IPS DF 19.7 (cell line): ENCODE measurements around the gene AP1G2.

Experiments
- DNase-seq: peaks from one replicate; pipeline ENCODE4 v3.0.0-alpha.2; 2013; ENCODE audit warnings: low read depth, low spot score

The AP1G2 gene

GRCh38 chr14:23557521-23557920 lies 10.1 kb downstream of the AP1G2 start:
- no peak for DNase-seq

- DNase-seq: no peak
These were observed 10.7 kb downstream of the AP1G2 start for GRCh38 chr14:23556700-23557440.

- no peak for DNase-seq
These were observed 11.5 kb downstream of the AP1G2 start, which contains the start of gene THTPA for GRCh38 chr14:23555882-23556699. TSS of gene THTPA (plus strand) at chr14:23556271. CDS start at chr14:23556758, 487 bp downstream.

GRCh38 chr14:23555533-23555881 lies 12.1 kb downstream of the AP1G2 start:
- no peak for DNase-seq

- no peak for DNase-seq
These were observed 16.1 kb downstream of the AP1G2 start, which contains the start of gene ZFHX2 for GRCh38 chr14:23551266-23552028. TSS of gene ZFHX2 (minus strand) at chr14:23551765. CDS start at chr14:23535325, 16,440 bp downstream.

- DNase-seq: no peak
These were observed 16.8 kb downstream of the AP1G2 start for GRCh38 chr14:23550812-23551265.

- DNase-seq: no peak
These were observed 17.3 kb downstream of the AP1G2 start for GRCh38 chr14:23550131-23550811.

GRCh38 chr14:23548351-23549318 lies 19.0 kb downstream of the AP1G2 start:
- DNase-seq: no peak

- DNase-seq: no peak
These were observed 19.7 kb downstream of the AP1G2 start for GRCh38 chr14:23547924-23548323.

- no peak for DNase-seq
These were observed 21.0 kb downstream of the AP1G2 start for GRCh38 chr14:23546450-23547035.

- no peak for DNase-seq
These were observed 21.7 kb downstream of the AP1G2 start for GRCh38 chr14:23545740-23546365.

- DNase-seq: no peak
These were observed 22.8 kb downstream of the AP1G2 start for GRCh38 chr14:23544511-23545447.

- DNase-seq: no peak
These were observed 24.2 kb downstream of the AP1G2 start for GRCh38 chr14:23543403-23543802.

GRCh38 chr14:23542261-23542660 lies 25.3 kb downstream of the AP1G2 start:
- DNase-seq: no peak

- no peak for DNase-seq
These were observed 27.5 kb downstream of the AP1G2 start for GRCh38 chr14:23540141-23540469.

- no peak for DNase-seq
These were observed 28.1 kb downstream of the AP1G2 start for GRCh38 chr14:23539248-23540140.

- no peak for DNase-seq
These were observed 28.8 kb downstream of the AP1G2 start for GRCh38 chr14:23538785-23539184.
